Measurements from ENCODE around the gene KRT37.
"Not testable (repeated sequence)": the region's sequence is repeated elsewhere in the genome, so short reads cannot be mapped to it uniquely, and the experiment has no call there.

Gene KRT37

GRCh38 chr17:41446806-41447205 is 22.4 kb upstream of the KRT37 start:
- Mint-ChIP-seq H3K36me3 (no peaks in the 10 kb centered on the region), H3K27me3 (peaks cover 72% of the 10 kb centered on the region), H3K4me3 (no peak overlapping the region), H3K4me1 (no peaks in the 10 kb centered on the region), H3K27ac (no peak overlapping the region), H3K9me3 (no peaks in the 10 kb centered on the region)
- ATAC-seq, result no peak

- ATAC-seq, result no peak
- Mint-ChIP-seq H3K4me3 (no peak overlapping the region), H3K4me1 (no peaks in the 10 kb centered on the region), H3K27ac (no peak overlapping the region), H3K27me3 (peaks cover 73% of the 10 kb centered on the region), H3K36me3 (no peaks in the 10 kb centered on the region), H3K9me3 (no peaks in the 10 kb centered on the region)
These were observed 20.3 kb upstream of the KRT37 start for GRCh38 chr17:41444640-41445039.

- no peak for ATAC-seq
- no peak overlapping the region for H3K27ac Mint-ChIP-seq
- no peak overlapping the region for H3K4me3 Mint-ChIP-seq
- H3K27me3 Mint-ChIP-seq, result peaks cover 70% of the 10 kb centered on the region
- H3K4me1 Mint-ChIP-seq, result no peaks in the 10 kb centered on the region
- H3K36me3 Mint-ChIP-seq, result no peaks in the 10 kb centered on the region
- H3K9me3 Mint-ChIP-seq, result no peaks in the 10 kb centered on the region
These were observed 19.8 kb upstream of the KRT37 start for GRCh38 chr17:41444186-41444585.

GRCh38 chr17:41442739-41443138 is 18.4 kb upstream of the KRT37 start:
- Mint-ChIP-seq H3K27ac (no peak overlapping the region), H3K27me3 (peaks cover 59% of the 10 kb centered on the region), H3K4me3 (no peak overlapping the region), H3K4me1 (no peaks in the 10 kb centered on the region), H3K9me3 (no peaks in the 10 kb centered on the region), H3K36me3 (no peaks in the 10 kb centered on the region)
- ATAC-seq, result no peak

- H3K27ac Mint-ChIP-seq, result no peak within 1 kb of the TSS
- ATAC-seq, result no peak
- no peak within 1 kb of the TSS for H3K4me3 Mint-ChIP-seq
- peaks cover 60% of the 10 kb centered on the region for H3K27me3 Mint-ChIP-seq
- no peaks in the 10 kb centered on the region for H3K4me1 Mint-ChIP-seq
- H3K9me3 Mint-ChIP-seq, result no peaks in the 10 kb centered on the region
- H3K36me3 Mint-ChIP-seq, result no peaks in the 10 kb centered on the region
These were observed 16.2 kb upstream of the KRT37 start, which contains the start of gene KRT38 for GRCh38 chr17:41440531-41441033. KRT38 (minus strand) TSS chr17:41440983; CDS start chr17:41440921, 62 bp downstream.

GRCh38 chr17:41439375-41439774 is 15.0 kb upstream of the KRT37 start:
- Mint-ChIP-seq H3K4me3 (no peak overlapping the region), H3K36me3 (no peaks in the 10 kb centered on the region), H3K27ac (no peak overlapping the region), H3K27me3 (peaks cover 56% of the 10 kb centered on the region), H3K4me1 (no peaks in the 10 kb centered on the region), H3K9me3 (no peaks in the 10 kb centered on the region)
- no peak for ATAC-seq

- no peaks in the 10 kb centered on the region for H3K4me1 Mint-ChIP-seq
- H3K27me3 Mint-ChIP-seq, result peaks cover 48% of the 10 kb centered on the region
- H3K9me3 Mint-ChIP-seq, result no peaks in the 10 kb centered on the region
- H3K27ac Mint-ChIP-seq, result no peak overlapping the region
- H3K36me3 Mint-ChIP-seq, result no peaks in the 10 kb centered on the region
- no peak overlapping the region for H3K4me3 Mint-ChIP-seq
- ATAC-seq, result no peak
These were observed 13.4 kb upstream of the KRT37 start for GRCh38 chr17:41437769-41438168.

GRCh38 chr17:41437254-41437653 is 12.9 kb upstream of the KRT37 start:
- ATAC-seq, result no peak
- peaks cover 43% of the 10 kb centered on the region for H3K27me3 Mint-ChIP-seq

GRCh38 chr17:41434415-41434814 is 10.0 kb upstream of the KRT37 start:
- Mint-ChIP-seq H3K27ac (no peak overlapping the region), H3K36me3 (no peaks in the 10 kb centered on the region), H3K27me3 (peaks cover 39% of the 10 kb centered on the region), H3K9me3 (no peaks in the 10 kb centered on the region), H3K4me1 (no peaks in the 10 kb centered on the region), H3K4me3 (no peak overlapping the region)
- ATAC-seq, result no peak

More at GRCh38 chr17:41437254-41437653, 12.9 kb upstream of the KRT37 start:
- no peak overlapping the region for H3K4me3 Mint-ChIP-seq
- H3K4me1 Mint-ChIP-seq, result no peaks in the 10 kb centered on the region
- no peaks in the 10 kb centered on the region for H3K36me3 Mint-ChIP-seq
- no peak overlapping the region for H3K27ac Mint-ChIP-seq
- H3K9me3 Mint-ChIP-seq, result no peaks in the 10 kb centered on the region

GRCh38 chr17:41434005-41434404 is 9.6 kb upstream of the KRT37 start:
- ATAC-seq, result no peak

GRCh38 chr17:41433586-41433985 is 9.2 kb upstream of the KRT37 start:
- no peak overlapping the region for H3K27ac Mint-ChIP-seq
- H3K9me3 Mint-ChIP-seq, result no peaks in the 10 kb centered on the region
- ATAC-seq, result no peak

More at GRCh38 chr17:41434005-41434404, 9.6 kb upstream of the KRT37 start:
- Mint-ChIP-seq H3K4me1 (no peaks in the 10 kb centered on the region), H3K9me3 (no peaks in the 10 kb centered on the region), H3K4me3 (no peak overlapping the region), H3K36me3 (no peaks in the 10 kb centered on the region), H3K27me3 (peaks cover 43% of the 10 kb centered on the region), H3K27ac (no peak overlapping the region)

GRCh38 chr17:41430376-41430775 is 6.0 kb upstream of the KRT37 start:
- H3K27ac Mint-ChIP-seq, H3K4me1 Mint-ChIP-seq, H3K36me3 Mint-ChIP-seq, H3K4me3 Mint-ChIP-seq, ATAC-seq, H3K9me3 Mint-ChIP-seq: not testable (repeated sequence)
- peaks cover 53% of the 10 kb centered on the region for H3K27me3 Mint-ChIP-seq

More at GRCh38 chr17:41433586-41433985, 9.2 kb upstream of the KRT37 start:
- Mint-ChIP-seq H3K4me3 (no peak overlapping the region), H3K27me3 (peaks cover 47% of the 10 kb centered on the region), H3K36me3 (no peaks in the 10 kb centered on the region), H3K4me1 (no peaks in the 10 kb centered on the region)

GRCh38 chr17:41429667-41430066 is 5.3 kb upstream of the KRT37 start:
- no peak overlapping the region for H3K4me3 Mint-ChIP-seq
- H3K36me3 Mint-ChIP-seq, result no peaks in the 10 kb centered on the region
- no peak overlapping the region for H3K27ac Mint-ChIP-seq
- H3K9me3 Mint-ChIP-seq, result no peaks in the 10 kb centered on the region
- H3K27me3 Mint-ChIP-seq, result peaks cover 53% of the 10 kb centered on the region
- no peak for ATAC-seq
- no peaks in the 10 kb centered on the region for H3K4me1 Mint-ChIP-seq

- Mint-ChIP-seq H3K36me3 (no peaks in the 10 kb centered on the region), H3K27ac (no peak overlapping the region), H3K4me1 (no peaks in the 10 kb centered on the region), H3K4me3 (no peak overlapping the region), H3K9me3 (no peaks in the 10 kb centered on the region), H3K27me3 (peaks cover 46% of the 10 kb centered on the region)
- no peak for ATAC-seq
These were observed 4.4 kb upstream of the KRT37 start for GRCh38 chr17:41428591-41429291.

- H3K4me3 Mint-ChIP-seq, H3K27ac Mint-ChIP-seq, H3K9me3 Mint-ChIP-seq, ATAC-seq, H3K36me3 Mint-ChIP-seq, H3K27me3 Mint-ChIP-seq, H3K4me1 Mint-ChIP-seq: not testable (repeated sequence)
These were observed 1.8 kb downstream of the KRT37 start for GRCh38 chr17:41422586-41422985.

- H3K36me3 Mint-ChIP-seq, result no peaks in the 10 kb centered on the region
- no peak for ATAC-seq
- H3K9me3 Mint-ChIP-seq, result no peaks in the 10 kb centered on the region
- no peaks in the 10 kb centered on the region for H3K27me3 Mint-ChIP-seq
- no peak overlapping the region for H3K27ac Mint-ChIP-seq
- no peak overlapping the region for H3K4me3 Mint-ChIP-seq
- H3K4me1 Mint-ChIP-seq, result peaks cover 10% of the 10 kb centered on the region
These were observed 2.8 kb downstream of the KRT37 start for GRCh38 chr17:41421617-41422016.

Measured in stimulated activated memory B cell treated with anti-CD40 and anti-IgM and Interleukin-4, amounts not matched to agents 10 μg/mL and 1 μg/mL and 100 μg/mL, for 72 hours (primary cell).